Lung (tissue), 12 donors: ENCODE data around the gene AMOTL2. TPM values are rescaled to one million over a fixed set of nuclear protein-coding genes. Genes with fewer than 3 reads are reported as not detected.

Experiments
- ATAC-seq: fragments of 200-7000 bp; cut with Tn5 transposase; one replicate; pipeline ENCODE4 v1.9.1; 2020; ENCODE audit warnings: moderate number of reproducible peaks; ENCODE audit not compliant: insufficient read depth, low FRiP score
- DNase-seq, 3 donors: peaks; one replicate each; pipeline ENCODE4 v3.0.0-alpha.2; 2013 to 2017
- H3K27ac ChIP-seq, 2 donors: one replicate each; pipeline ENCODE4 v1.5.1; 2013; ENCODE audit warnings: mild to moderate bottlenecking in 2 of 2, moderate library complexity in 2 of 2, control low read depth in 1 of 2, inconsistent platforms in 1 of 2, low read depth in 1 of 2, low read length in 1 of 2
- H3K27me3 ChIP-seq, 3 donors: one replicate each; pipeline ENCODE4 v1.5.1; 2013; ENCODE audit warnings: low read length in 2 of 3; ENCODE audit not compliant: control insufficient read depth in 3 of 3, insufficient read depth in 3 of 3
- H3K36me3 ChIP-seq, 4 donors: one replicate each; pipeline ENCODE4 v1.5.1; 2013; ENCODE audit warnings: low read length in 4 of 4, mild to moderate bottlenecking in 1 of 4, moderate library complexity in 1 of 4; ENCODE audit not compliant: control insufficient read depth in 4 of 4, insufficient read depth in 4 of 4
- H3K4me1 ChIP-seq, 5 donors: one replicate each; pipeline ENCODE4 v1.5.1; 2013; ENCODE audit warnings: low read length in 5 of 5, mild to moderate bottlenecking in 2 of 5, moderate library complexity in 1 of 5; ENCODE audit not compliant: control insufficient read depth in 5 of 5, insufficient read depth in 5 of 5
- H3K4me3 ChIP-seq: one replicate; pipeline ENCODE4 v1.5.1; 2013; ENCODE audit warnings: mild to moderate bottlenecking, control low read depth, moderate library complexity
- H3K9ac ChIP-seq, 2 donors: one replicate each; pipeline ENCODE4 v1.5.1; 2013; ENCODE audit warnings: low read length in 2 of 2, control low read depth in 1 of 2; ENCODE audit not compliant: insufficient read depth in 1 of 2
- H3K9me3 ChIP-seq, 4 donors: one replicate each; pipeline ENCODE4 v1.5.1; 2013; ENCODE audit warnings: low read length in 3 of 4, mild to moderate bottlenecking in 1 of 4, moderate library complexity in 1 of 4; ENCODE audit not compliant: control insufficient read depth in 4 of 4, insufficient read depth in 3 of 4
- WGBS, 2 donors: extraction: QIAGEN DNeasy Blood & Tissue Kit; methylation state at CpG; one replicate each; pipeline ENCODE4 v1.1.7; 2013; 5-methylcytosine and 5-hydroxymethylcytosine counted together
- polyA plus RNA-seq, 2 donors: library from polyadenylated mRNA; stranded (reverse); fragments of 200-250 nt; gene quantifications; one replicate each; pipeline ENCODE4 v1.2.1, GENCODE V29; 2013
- total RNA-seq, 2 donors: library from RNA; depleted of rRNA in 1 of 2; stranded (reverse); fragments of >200 nt in 1 of 2; gene quantifications; one replicate each; pipeline ENCODE4 v1.2.1, GENCODE V29; 2014 to 2021
- TF ChIP-seq, protein P1 (sequence below): IDR thresholded peaks from 2 replicates; pipeline ENCODE4 v1.5.1; 2012; ENCODE audit warnings: mild to moderate bottlenecking; ENCODE audit errors: control extremely low read depth, extremely low read depth
- donor health status: control.
- donor health status: control.
- donor health status: Bipolar disorder and iron deficiency.
- donor health status: healthy.
- donor health status: DM: yes; HTN: yes; CAD: no.

AMOTL2 gene
- total and polyA plus RNA-seq, 4 donors = 27.4 to 129 (median 75.9) TPM

DNA sequence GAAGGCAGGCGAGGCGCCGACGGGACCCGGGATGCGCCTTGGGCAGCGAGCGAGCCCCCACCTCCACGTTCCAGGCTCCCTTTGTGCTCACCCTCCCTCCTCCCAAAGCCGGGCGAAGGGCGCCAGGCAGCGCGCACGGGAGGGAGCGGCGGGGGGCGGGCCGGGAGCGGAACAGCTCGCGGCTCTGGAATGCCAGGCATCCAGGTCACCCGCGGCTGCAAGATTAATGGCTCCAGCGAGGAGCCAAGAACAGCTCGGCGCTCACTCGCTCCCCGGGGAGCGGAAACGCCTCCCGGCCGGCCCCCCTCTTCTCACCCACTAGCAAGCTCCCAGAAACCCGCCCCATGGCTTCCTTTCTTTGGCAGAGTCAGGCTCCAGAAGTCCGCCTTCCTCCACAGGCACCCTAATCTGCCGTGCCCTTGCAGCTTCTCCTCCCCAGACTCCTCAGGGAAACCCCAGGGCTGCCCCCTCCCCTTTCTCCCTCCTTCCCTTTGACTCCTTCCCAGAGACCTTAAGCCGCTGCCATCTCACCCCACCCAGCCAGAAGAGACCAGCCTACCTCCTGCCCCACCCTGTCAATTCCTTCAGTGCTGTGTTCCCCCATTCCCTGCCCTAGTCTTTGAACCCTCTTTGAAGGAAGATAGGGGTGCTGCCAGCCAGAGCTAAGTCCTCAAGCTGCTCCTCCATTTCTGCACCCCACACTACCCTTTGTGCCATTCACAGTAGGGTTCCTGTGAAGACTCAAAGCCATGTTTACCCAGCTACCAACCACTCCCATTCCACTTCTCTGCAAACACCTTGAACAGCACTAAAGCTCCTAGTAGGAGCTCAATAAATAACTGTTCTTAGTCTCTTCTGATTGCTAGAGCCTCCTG lies 9.9 kb downstream of the AMOTL2 start:
- Histone ChIP-seq H3K36me3 (peaks cover 27 to 75% (median 65%) of the 10 kb centered on the region in 4 donors), H3K27ac (peak overlapping the region; percentile 90 to 92), H3K9ac (peak overlapping the region; percentile 39 to 61), H3K4me3 (no peak overlapping the region), H3K4me1 (peaks cover 11 to 62% (median 30%) of the 10 kb centered on the region in 5 donors), H3K27me3 (no peaks in the 10 kb centered on the region), H3K9me3 (no peaks in the 10 kb centered on the region)
- peak; percentile 92 to 96 (median 96) for DNase-seq
- WGBS, 2 donors = 0% methylated on average over 33 to 37 of the region's 37 CpGs
- ATAC-seq = peak; percentile 89
- TF ChIP-seq, protein P1, sequence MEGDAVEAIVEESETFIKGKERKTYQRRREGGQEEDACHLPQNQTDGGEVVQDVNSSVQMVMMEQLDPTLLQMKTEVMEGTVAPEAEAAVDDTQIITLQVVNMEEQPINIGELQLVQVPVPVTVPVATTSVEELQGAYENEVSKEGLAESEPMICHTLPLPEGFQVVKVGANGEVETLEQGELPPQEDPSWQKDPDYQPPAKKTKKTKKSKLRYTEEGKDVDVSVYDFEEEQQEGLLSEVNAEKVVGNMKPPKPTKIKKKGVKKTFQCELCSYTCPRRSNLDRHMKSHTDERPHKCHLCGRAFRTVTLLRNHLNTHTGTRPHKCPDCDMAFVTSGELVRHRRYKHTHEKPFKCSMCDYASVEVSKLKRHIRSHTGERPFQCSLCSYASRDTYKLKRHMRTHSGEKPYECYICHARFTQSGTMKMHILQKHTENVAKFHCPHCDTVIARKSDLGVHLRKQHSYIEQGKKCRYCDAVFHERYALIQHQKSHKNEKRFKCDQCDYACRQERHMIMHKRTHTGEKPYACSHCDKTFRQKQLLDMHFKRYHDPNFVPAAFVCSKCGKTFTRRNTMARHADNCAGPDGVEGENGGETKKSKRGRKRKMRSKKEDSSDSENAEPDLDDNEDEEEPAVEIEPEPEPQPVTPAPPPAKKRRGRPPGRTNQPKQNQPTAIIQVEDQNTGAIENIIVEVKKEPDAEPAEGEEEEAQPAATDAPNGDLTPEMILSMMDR = no peak

GRCh38 chr3:134363381-134363755 lies 10.9 kb downstream of the AMOTL2 start:
- Histone ChIP-seq H3K4me1 (peaks cover 19 to 60% (median 36%) of the 10 kb centered on the region in 5 donors), H3K9ac (no peak overlapping the region), H3K27me3 (no peaks in the 10 kb centered on the region), H3K36me3 (peaks cover 36 to 75% (median 68%) of the 10 kb centered on the region in 4 donors), H3K4me3 (no peak overlapping the region), H3K27ac (peak overlapping the region; percentile 90 to 92), H3K9me3 (no peaks in the 10 kb centered on the region)
- no peak for ATAC-seq
- no peak for DNase-seq
- TF ChIP-seq, protein P1 = no peak
- WGBS, 2 donors = 63 to 74% methylated on average over 3 of the region's 3 CpGs

GRCh38 chr3:134362670-134363380 lies 11.4 kb downstream of the AMOTL2 start:
- Histone ChIP-seq H3K4me3 (no peak overlapping the region), H3K9me3 (no peaks in the 10 kb centered on the region), H3K4me1 (peaks cover 21 to 61% (median 41%) of the 10 kb centered on the region in 5 donors), H3K27me3 (no peaks in the 10 kb centered on the region), H3K9ac (peak overlapping the region in 1 of 2 donors; percentile 28), H3K27ac (peak overlapping the region; percentile 90 to 92), H3K36me3 (peaks cover 39 to 80% (median 67%) of the 10 kb centered on the region in 4 donors)
- ATAC-seq (no peak), DNase-seq (no peak)
- TF ChIP-seq, protein P1 = no peak
- 69 to 84% methylated on average over 6 of the region's 6 CpGs for WGBS, 2 donors
